BE2C (cell line): Measurements from ENCODE around the gene DOK1.

Source experiments
- DNase-seq: peaks from one replicate; pipeline ENCODE4 v3.0.0-alpha.2; 2020
- H3K27me3 ChIP-seq: fragments of 250-450 bp; sonication (Bioruptor Pico); 2 replicates; pipeline ENCODE4 v1.5.1; 2020; ENCODE audit warnings: mild to moderate bottlenecking
- H3K36me3 ChIP-seq: fragments of 250-450 bp; sonication (Bioruptor Pico); 2 replicates; pipeline ENCODE4 v1.5.1; 2020; ENCODE audit warnings: mild to moderate bottlenecking
- H3K4me1 ChIP-seq: fragments of 250-450 bp; sonication (Bioruptor Pico); 2 replicates; pipeline ENCODE4 v1.5.1; 2020
- H3K4me3 ChIP-seq: 2 replicates; pipeline ENCODE4 v1.5.1; 2011; ENCODE audit warnings: low read depth, low read length
- H3K9me3 ChIP-seq: fragments of 250-450 bp; sonication (Bioruptor Pico); 2 replicates; pipeline ENCODE4 v1.5.1; 2020
- TF ChIP-seq, protein P1 (sequence below): IDR thresholded peaks from 2 replicates; pipeline ENCODE4 v1.5.1; 2012; ENCODE audit warnings: mild to moderate bottlenecking, low read depth, low read length

Gene DOK1

DNA sequence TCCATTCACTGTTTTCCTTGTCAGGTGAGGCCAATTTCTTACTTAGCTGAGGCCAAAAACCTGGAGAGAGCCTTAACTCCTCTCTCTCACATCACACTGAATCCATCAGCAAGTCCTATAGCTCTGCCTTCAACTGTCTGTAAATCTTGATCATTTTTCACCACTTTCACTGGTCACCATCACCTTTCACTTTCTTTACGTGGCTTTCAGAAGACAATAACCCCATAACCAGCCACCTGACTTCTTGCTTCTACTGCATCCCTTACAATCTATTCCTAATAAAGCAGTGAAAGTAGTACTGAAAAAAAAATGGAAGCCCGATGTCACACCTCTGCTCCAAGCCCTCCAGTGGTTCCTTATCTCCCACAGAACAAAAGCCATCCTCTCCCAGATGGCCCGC lies 8.5 kb upstream of the DOK1 start:
- no peak for DNase-seq
- H3K36me3 ChIP-seq: no peaks in the 10 kb centered on the region
- TF ChIP-seq, protein P1, sequence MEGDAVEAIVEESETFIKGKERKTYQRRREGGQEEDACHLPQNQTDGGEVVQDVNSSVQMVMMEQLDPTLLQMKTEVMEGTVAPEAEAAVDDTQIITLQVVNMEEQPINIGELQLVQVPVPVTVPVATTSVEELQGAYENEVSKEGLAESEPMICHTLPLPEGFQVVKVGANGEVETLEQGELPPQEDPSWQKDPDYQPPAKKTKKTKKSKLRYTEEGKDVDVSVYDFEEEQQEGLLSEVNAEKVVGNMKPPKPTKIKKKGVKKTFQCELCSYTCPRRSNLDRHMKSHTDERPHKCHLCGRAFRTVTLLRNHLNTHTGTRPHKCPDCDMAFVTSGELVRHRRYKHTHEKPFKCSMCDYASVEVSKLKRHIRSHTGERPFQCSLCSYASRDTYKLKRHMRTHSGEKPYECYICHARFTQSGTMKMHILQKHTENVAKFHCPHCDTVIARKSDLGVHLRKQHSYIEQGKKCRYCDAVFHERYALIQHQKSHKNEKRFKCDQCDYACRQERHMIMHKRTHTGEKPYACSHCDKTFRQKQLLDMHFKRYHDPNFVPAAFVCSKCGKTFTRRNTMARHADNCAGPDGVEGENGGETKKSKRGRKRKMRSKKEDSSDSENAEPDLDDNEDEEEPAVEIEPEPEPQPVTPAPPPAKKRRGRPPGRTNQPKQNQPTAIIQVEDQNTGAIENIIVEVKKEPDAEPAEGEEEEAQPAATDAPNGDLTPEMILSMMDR: no peak
- no peaks in the 10 kb centered on the region for H3K27me3 ChIP-seq
- H3K4me1 ChIP-seq: no peaks in the 10 kb centered on the region
- H3K9me3 ChIP-seq: no peaks in the 10 kb centered on the region
- no peak overlapping the region for H3K4me3 ChIP-seq

DNA sequence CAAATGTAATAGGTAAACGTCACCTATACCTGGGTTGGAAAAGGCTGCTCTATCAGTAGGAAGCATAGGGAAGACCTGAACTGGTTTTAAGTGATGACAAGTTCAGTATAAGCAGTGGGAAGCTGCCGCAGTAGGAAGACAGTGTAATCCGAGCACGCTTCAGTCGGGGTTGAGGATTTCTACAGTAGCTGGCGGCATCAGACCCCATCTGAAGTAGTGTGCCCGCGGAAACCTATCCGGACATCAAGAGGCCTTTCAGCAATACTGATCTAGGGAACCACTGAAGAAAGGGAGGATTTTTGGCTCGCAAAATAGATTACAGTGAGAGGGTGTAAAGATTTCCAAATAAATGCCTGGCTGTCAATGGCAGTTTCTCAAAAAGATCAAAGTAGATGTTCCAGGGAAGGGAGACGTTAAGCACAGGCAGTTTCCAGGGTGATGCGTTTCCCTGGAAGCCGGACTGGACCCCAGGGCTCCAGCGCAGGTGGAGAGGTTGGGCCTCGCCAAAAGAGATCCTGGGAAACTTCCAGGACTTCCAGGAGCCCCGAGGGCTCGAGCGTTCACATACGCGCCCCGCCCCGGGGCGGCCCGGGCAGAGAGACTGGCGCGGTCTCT lies 6.1 kb upstream of the DOK1 start:
- Histone ChIP-seq H3K9me3 (no peaks in the 10 kb centered on the region), H3K27me3 (no peaks in the 10 kb centered on the region), H3K4me1 (no peaks in the 10 kb centered on the region), H3K4me3 (peak overlapping the region; percentile 46), H3K36me3 (no peaks in the 10 kb centered on the region; the same call in 1 of the 2 replicates)
- DNase-seq: no peak
- TF ChIP-seq, protein P1: no peak

- Histone ChIP-seq H3K9me3 (no peaks in the 10 kb centered on the region), H3K27me3 (no peaks in the 10 kb centered on the region), H3K36me3 (no peaks in the 10 kb centered on the region; the same call in 1 of the 2 replicates), H3K4me1 (no peaks in the 10 kb centered on the region), H3K4me3 (peak overlapping the region; percentile 46)
- DNase-seq: peak; percentile 43
- TF ChIP-seq, protein P1: no peak
Observed at GRCh38 chr2:74548900-74549826, 5.4 kb upstream of the DOK1 start.

DNA sequence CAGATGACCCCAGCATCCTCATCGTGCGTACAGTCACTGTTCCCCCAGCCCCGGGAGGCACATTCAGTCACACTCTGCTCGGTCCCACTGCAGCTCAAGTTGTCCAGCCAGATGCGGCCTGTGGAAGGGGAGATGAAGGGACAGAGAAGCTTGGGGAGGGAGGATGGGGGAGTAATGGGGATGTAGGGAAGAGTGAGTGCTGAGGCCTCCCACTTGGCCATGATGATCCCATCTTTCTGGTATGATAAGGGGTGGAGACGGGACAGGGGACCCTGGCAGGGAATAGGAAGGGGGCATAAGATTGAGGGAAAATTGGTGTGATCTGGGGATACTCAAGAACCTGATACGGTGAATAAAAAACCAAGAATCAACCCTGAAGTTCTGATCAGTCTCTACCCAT lies 4.3 kb upstream of the DOK1 start:
- Histone ChIP-seq H3K27me3 (no peaks in the 10 kb centered on the region), H3K9me3 (no peaks in the 10 kb centered on the region)

DNA sequence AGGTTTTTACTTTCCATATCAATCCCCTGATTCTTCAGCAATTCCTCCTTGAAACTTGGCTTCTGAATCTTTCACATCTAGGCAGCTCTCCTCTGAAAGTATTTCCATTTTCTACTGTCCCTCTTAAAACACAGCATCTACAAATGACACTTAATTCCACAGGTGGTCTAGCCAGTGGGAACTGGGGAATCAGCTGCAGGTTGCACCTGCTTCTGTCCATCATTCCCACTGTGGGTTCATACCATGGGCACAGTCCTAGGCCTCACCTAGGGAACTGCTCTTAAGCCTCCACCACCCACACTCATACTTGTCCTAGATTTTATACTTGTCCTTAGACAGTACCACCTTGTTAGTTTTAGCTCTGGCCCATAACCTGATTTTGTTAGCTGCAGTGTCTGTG lies 3.0 kb upstream of the DOK1 start:
- Histone ChIP-seq H3K4me3 (no peak overlapping the region), H3K9me3 (no peaks in the 10 kb centered on the region), H3K36me3 (no peaks in the 10 kb centered on the region; the same call in 1 of the 2 replicates), H3K4me1 (no peaks in the 10 kb centered on the region), H3K27me3 (no peaks in the 10 kb centered on the region)
- TF ChIP-seq, protein P1: no peak
- DNase-seq: no peak

More for the DNA sequence above, 4.3 kb upstream of the DOK1 start:
- no peak overlapping the region for H3K4me3 ChIP-seq
- no peaks in the 10 kb centered on the region for H3K4me1 ChIP-seq
- TF ChIP-seq, protein P1: no peak
- H3K36me3 ChIP-seq: no peaks in the 10 kb centered on the region; the same call in 1 of the 2 replicates
- no peak for DNase-seq
